HEK293T (cell line): Measurements from ENCODE around the gene SBF1.
"Not testable (repeated sequence)": the region's sequence is repeated elsewhere in the genome, so short reads cannot be mapped to it uniquely, and the experiment has no call there.

Experiments
- CTCF ChIA-PET: fragments of 350-600 bp; formaldehyde crosslinking; extraction: SDS; loops from one replicate; lab custom pipeline; 2021; ENCODE audit warnings: antibody characterized with exemption, inconsistent platforms; lab: Yijun Ruan, JAX
- POLR2A ChIA-PET: fragments of 350-600 bp; formaldehyde crosslinking; extraction: SDS; loops from one replicate; lab custom pipeline; 2020; ENCODE audit warnings: antibody characterized with exemption, inconsistent platforms; lab: Yijun Ruan, JAX
- DNase-seq: peaks from one replicate; pipeline ENCODE4 v3.0.0; 2012; ENCODE audit warnings: mixed read lengths; ENCODE audit errors: extremely low spot score
- ARNT ChIP-seq: fragments of 450-650 bp; IDR thresholded peaks from 2 replicates; pipeline ENCODE4 v1.6.1; 2017; ENCODE audit warnings: mild to moderate bottlenecking
- BHLHE40 ChIP-seq: fragments of 450-650 bp; IDR thresholded peaks from 2 replicates; pipeline ENCODE4 v1.6.1; 2016; ENCODE audit warnings: mild to moderate bottlenecking, moderate library complexity, borderline replicate concordance
- CTBP1 ChIP-seq: fragments of 450-650 bp; IDR thresholded peaks from 2 replicates; pipeline ENCODE4 v1.6.1; 2016; ENCODE audit warnings: borderline replicate concordance
- ELF4 ChIP-seq: fragments of 450-650 bp; IDR thresholded peaks from 2 replicates; pipeline ENCODE4 v1.6.1; 2017; ENCODE audit warnings: antibody characterized with exemption
- FOXA1 ChIP-seq: fragments of 450-650 bp; IDR thresholded peaks from 2 replicates; pipeline ENCODE4 v1.6.1; 2016; ENCODE audit warnings: mild to moderate bottlenecking
- FOXK2 ChIP-seq: fragments of 450-650 bp; IDR thresholded peaks from 2 replicates; pipeline ENCODE4 v1.6.1; 2016; ENCODE audit warnings: mild to moderate bottlenecking
- FOXM1 ChIP-seq: fragments of 450-650 bp; IDR thresholded peaks from 2 replicates; pipeline ENCODE4 v1.6.1; 2017; ENCODE audit warnings: mild to moderate bottlenecking, borderline replicate concordance
- HDGF ChIP-seq: fragments of 450-650 bp; IDR thresholded peaks from 2 replicates; pipeline ENCODE4 v1.6.1; 2017; ENCODE audit warnings: antibody characterized with exemption, borderline replicate concordance
- L3MBTL2 ChIP-seq: fragments of 450-650 bp; conservative IDR thresholded peaks from 2 replicates; pipeline ENCODE4 v1.6.1; 2016; ENCODE audit warnings: mild to moderate bottlenecking
- LEF1 ChIP-seq: fragments of 450-650 bp; IDR thresholded peaks from 2 replicates; pipeline ENCODE4 v1.6.1; 2017; ENCODE audit warnings: mild to moderate bottlenecking, borderline replicate concordance
- NFRKB ChIP-seq: fragments of 450-650 bp; IDR thresholded peaks from 2 replicates; pipeline ENCODE4 v1.6.1; 2016; ENCODE audit warnings: mild to moderate bottlenecking, moderate library complexity
- SP1 ChIP-seq: fragments of 450-650 bp; IDR thresholded peaks from 2 replicates; pipeline ENCODE4 v1.6.1; 2017
- SUZ12 ChIP-seq: fragments of 450-650 bp; IDR thresholded peaks from 2 replicates; pipeline ENCODE4 v1.6.1; 2016; ENCODE audit warnings: mild to moderate bottlenecking
- TARDBP ChIP-seq: fragments of 450-650 bp; IDR thresholded peaks from 2 replicates; pipeline ENCODE4 v1.6.1; 2016
- ZNF384 ChIP-seq: fragments of 450-650 bp; IDR thresholded peaks from 2 replicates; pipeline ENCODE4 v1.6.1; 2016
- TF ChIP-seq, protein P1 (sequence below): fragments of 450-650 bp; IDR thresholded peaks from 2 replicates; pipeline ENCODE4 v1.6.1; 2016

The SBF1 gene

DNA sequence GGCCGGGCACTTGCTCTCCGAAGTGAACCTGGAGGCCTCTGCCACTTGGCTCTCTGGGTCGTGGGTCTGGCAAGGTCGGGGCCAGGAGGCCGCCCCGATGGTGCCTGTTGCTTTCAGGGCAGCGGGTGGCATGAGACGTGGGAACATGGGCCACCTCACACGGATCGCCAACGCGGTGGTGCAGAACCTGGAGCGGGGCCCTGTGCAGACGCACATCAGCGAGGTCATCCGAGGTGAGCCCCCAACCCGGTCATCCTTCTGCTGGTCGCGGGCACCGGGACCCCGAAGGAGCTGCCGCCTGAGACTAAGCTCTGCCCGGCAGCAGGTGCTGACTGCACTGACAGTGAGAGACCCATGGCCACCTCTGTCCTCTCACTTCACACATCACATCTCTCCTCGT lies 40.0 kb downstream of the SBF1 start:
- CTCF ChIA-PET = no interaction called here
- TF ChIP-seq L3MBTL2 = no peak
- TF ChIP-seq FOXM1 = no peak
- TF ChIP-seq BHLHE40 = no peak
- TF ChIP-seq ELF4 = no peak
- TF ChIP-seq ZNF384 = no peak
- no peak for TF ChIP-seq FOXA1
- no peak for TF ChIP-seq HDGF
- TF ChIP-seq CTBP1 = no peak
- TF ChIP-seq SP1 = no peak
- TF ChIP-seq LEF1 = no peak
- no peak for TF ChIP-seq TARDBP
- no peak for TF ChIP-seq SUZ12
- no peak for TF ChIP-seq NFRKB
- TF ChIP-seq, protein P1, sequence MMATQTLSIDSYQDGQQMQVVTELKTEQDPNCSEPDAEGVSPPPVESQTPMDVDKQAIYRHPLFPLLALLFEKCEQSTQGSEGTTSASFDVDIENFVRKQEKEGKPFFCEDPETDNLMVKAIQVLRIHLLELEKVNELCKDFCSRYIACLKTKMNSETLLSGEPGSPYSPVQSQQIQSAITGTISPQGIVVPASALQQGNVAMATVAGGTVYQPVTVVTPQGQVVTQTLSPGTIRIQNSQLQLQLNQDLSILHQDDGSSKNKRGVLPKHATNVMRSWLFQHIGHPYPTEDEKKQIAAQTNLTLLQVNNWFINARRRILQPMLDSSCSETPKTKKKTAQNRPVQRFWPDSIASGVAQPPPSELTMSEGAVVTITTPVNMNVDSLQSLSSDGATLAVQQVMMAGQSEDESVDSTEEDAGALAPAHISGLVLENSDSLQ = no peak
- TF ChIP-seq ARNT = no peak
- TF ChIP-seq FOXK2 = no peak
- POLR2A ChIA-PET = interaction anchor here (1.5 kb wide), 1 partner anchor 10 kb away, joined by 7 read pairs; no protein-coding TSS in a partner anchor
- DNase-seq = no peak

DNA sequence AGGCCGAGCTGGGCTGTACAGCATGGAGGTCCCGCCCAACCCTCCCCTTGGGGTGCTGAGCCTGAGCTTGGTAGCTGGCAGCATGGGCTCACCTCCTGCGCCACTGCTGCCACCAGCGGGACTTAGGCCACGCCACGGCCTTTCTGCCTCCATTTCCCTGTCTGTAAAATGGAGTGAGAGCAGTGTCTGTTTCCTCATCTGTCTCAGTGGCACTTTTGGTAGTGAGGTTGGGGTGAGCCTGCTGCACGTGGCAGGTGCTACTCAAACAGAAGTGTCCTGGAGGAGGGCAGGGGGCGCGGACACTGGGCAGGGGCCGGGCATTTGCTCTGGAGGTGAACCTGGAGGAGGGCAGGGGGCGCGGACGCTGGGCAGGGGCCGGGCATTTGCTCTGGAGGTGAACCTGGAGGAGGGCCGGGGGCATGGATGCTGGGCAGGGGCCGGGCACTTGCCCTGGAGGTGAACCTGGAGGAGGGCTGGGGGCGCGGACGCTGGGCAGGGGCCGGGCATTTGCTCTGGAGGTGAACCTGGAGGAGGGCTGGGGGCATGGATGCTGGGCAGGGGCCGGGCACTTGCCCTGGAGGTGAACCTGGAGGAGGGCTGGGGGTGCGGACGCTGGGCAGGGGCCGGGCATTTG lies 41.8 kb downstream of the SBF1 start:
- CTCF ChIA-PET, POLR2A ChIA-PET, DNase-seq: not testable (repeated sequence)

DNA sequence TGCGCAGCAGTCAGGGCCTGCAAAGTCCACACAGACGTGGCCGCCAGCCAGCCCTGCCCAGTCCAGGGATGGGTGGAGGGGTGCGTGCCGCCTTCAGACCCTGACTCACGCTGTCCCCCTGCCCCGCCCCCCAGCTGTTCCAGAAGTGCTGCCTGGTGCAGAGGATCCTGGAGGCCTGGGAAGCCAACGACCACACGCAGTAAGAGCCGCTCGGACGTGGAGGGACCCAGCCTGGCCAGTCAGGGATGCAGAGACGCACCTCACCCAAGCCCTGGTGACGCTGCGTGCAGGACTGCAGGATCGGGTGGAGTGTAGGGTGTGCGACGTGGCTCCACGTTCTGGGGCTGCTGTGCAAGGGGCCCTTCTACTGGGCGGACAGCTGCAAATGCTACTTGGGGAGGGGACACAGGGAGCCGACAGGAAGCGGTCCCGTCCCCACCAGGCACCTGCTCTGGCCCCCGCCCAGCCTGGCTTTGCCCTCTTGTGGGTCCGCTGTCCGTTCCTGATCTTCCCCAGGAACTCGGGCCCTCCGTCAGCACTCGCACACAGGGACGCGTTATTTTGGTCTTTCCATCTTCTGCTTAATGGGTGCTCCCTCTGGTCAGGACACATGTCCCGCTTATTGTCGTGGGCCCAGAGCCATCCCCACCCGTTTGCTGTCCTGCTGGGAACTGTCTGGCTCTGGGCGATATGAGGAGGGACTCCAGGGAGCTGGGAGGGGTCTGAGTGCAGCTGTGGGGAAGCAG lies 42.5 kb downstream of the SBF1 start:
- ChIA-PET CTCF (interaction anchor here (0.6 kb wide), 1 partner anchor 130 kb away, joined by 3 read pairs; no protein-coding TSS in a partner anchor), POLR2A (no interaction called here)
- TF ChIP-seq BHLHE40 (no peak), L3MBTL2 (no peak), NFRKB (no peak)
- DNase-seq = no peak

DNA sequence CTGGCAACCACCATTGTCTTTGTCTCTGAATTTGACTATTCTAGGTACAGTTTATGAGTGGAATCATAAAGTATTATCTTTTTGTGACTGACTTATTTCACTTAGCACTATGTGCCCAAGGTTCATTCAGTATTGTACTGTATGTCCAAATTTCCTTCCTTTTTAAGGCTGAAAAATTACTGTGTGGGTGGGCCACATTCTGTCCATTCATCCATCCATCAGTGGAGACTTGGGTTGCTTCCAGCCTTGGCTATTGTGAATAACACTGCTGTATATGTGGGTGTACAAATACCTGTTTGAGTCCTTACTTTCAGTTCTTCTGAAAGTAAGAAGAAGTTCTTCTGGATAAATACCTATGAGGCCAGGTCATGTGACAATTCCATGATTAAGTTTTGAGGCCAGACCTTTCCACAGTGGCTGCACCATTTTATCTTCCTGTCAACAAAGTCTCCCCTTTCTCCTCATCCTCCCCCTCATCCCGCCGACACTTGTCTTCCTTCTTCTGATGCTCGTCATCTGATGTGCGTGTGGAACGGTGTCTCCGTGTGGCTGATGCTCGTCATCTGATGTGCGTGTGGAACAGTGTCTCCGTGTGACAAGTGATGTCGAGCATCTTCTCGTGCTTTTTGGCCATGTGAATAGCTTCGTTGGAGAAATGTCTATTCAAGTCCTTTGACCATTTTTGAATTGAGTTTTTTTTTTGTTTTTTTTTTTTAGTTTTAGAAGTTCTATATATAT lies 49.5 kb downstream of the SBF1 start:
- POLR2A ChIA-PET = no interaction called here
- CTCF ChIA-PET = no interaction called here
- no peak for TF ChIP-seq SP1
- TF ChIP-seq ARNT = no peak
- TF ChIP-seq CTBP1 = no peak
- no peak for TF ChIP-seq ZNF384
- no peak for TF ChIP-seq FOXK2
- no peak for TF ChIP-seq SUZ12
- TF ChIP-seq, protein P1 = no peak
- TF ChIP-seq FOXM1 = no peak
- no peak for DNase-seq

DNA sequence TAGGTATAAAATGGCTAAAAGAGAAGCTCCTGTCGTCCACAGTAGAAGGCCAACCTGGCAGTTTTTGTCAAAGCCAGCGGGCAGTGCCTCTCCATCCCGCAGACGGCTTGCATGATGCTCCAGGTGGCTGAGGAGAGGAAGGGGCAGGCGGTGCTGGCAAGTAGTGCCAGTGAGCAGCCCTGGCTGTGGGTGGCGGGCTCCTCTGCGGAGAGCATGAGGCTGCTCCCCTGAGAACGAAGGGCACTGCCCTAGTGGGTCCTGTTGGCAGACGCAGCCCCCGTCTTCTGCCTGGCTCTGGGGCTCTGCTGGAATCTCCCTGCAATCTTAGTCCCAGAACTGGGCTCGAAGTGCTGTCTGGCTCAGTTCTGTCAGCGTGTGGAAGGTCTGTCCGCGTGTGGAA lies 50.9 kb downstream of the SBF1 start:
- CTCF ChIA-PET = interaction anchor here (0.5 kb wide), 1 partner anchor 16 kb away, joined by 3 read pairs; no protein-coding TSS in a partner anchor

More for the DNA sequence above, 50.9 kb downstream of the SBF1 start:
- no peak for TF ChIP-seq SP1
- TF ChIP-seq SUZ12 = no peak
- no peak for TF ChIP-seq BHLHE40
- no peak for TF ChIP-seq TARDBP
- no peak for TF ChIP-seq ARNT
- TF ChIP-seq, protein P1 = no peak
- no peak for TF ChIP-seq FOXA1
- no peak for TF ChIP-seq NFRKB
- no peak for TF ChIP-seq LEF1
- TF ChIP-seq ELF4 = no peak
- no peak for TF ChIP-seq FOXK2
- TF ChIP-seq CTBP1 = no peak
- no peak for TF ChIP-seq FOXM1
- POLR2A ChIA-PET = no interaction called here
- DNase-seq = no peak
